Fibroblast of skin of left quadriceps (primary cell): ENCODE results near the gene UNC50.
"Not testable (repeated sequence)": the region's sequence is repeated elsewhere in the genome, so short reads cannot be mapped to it uniquely, and the experiment has no call there.

Experiments used
- DNase-seq, 2 experiments: peaks; one replicate each; pipeline ENCODE4 v3.0.0-alpha.2; 2013; ENCODE audit warnings: low read depth in 2 of 2

Gene UNC50

GRCh38 chr2:98576666-98577312, 31.6 kb upstream of the UNC50 start:
- no peak for DNase-seq

- DNase-seq = no peak
Observed at GRCh38 chr2:98577313-98577712, 31.1 kb upstream of the UNC50 start.

GRCh38 chr2:98578231-98578630, 30.2 kb upstream of the UNC50 start:
- no peak for DNase-seq

DNA sequence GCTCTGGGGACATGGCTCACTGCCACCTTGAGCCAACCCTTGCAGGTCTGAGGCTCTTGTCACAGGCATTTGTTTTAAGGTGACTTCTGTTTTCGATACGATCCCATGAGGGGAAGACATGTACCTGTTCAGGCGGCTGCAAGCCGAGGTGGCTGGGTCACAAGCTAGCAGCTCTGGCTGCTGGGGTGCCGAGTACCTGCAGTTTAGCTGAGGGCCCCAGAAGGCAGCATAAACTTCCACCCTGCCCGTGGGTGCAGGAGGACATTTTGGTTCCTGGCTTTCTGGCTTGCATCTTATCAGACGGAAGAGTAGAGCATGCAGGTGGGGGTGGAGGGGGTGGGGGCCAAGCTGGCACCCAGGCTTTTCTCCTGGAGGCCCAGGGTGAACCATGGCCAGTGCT, 28.5 kb upstream of the UNC50 start:
- no peak for DNase-seq

DNA sequence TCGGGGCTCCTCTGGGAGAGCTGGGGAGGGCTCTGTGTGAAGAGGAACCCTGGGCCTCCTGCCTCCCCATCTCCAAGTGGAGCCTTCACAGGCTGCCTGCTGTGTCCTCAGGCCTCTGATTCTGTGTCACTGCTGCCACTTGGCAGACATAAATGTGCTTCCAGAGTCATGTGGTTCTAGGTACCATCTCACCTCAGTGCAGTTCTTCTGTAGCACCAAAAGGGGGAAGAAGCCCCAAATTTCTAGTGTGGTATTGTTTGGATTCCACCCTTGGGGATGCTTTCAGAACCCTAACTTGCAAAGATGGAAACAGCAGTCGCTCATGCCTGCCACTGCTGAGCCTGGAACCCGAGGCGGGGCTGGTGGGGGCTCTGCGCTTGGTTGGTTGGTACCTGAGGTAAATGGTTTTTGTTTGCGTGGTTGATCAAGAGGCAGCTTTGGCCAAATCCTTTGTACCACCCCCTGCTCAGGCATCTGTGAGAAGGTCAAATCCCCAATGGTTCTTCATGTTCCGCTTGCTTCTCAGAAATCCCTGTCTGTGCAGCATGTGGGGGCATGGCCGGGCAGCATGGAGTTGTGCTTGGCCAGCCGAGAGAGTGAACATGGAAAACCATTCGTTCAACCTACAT, 27.6 kb upstream of the UNC50 start:
- DNase-seq = no peak

DNA sequence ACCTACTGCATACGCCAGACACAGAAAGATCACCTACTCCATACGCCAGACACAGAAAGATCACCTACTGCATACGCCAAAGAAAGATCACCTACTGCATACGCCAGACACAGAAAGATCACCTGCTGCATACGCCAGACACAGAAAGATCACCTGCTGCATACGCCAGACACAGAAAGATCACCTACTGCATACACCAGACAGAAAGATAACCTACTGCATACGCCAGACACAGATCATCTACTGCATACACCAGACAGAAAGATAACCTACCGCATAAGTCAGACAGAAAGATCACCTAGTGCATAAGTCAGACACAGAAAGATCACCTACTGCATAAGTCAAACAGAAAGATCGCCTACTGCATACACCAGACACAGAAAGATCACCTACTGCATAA, 25.9 kb upstream of the UNC50 start:
- no peak for DNase-seq

DNA sequence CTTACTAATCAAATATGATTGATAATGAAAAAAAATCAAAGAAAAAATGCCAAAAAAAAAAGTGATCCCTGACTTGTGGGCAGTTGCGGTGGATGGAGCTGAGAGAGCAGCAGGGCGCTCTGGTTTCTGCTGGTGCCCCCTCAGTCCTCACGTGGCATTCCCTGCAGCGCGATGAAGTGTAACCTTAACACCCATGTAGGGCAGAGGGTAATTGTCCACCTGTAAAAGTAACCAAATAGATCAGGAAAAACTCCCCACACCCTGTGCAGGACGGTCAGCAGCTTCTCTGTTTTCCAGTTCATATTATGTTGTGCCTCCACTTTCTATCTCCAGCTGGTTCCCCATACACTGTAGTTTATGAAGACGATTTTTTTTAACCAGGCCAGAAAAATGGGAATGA, 25.1 kb upstream of the UNC50 start:
- no peak for DNase-seq

- DNase-seq = no peak
Observed at GRCh38 chr2:98583816-98584618, 24.4 kb upstream of the UNC50 start.

DNA sequence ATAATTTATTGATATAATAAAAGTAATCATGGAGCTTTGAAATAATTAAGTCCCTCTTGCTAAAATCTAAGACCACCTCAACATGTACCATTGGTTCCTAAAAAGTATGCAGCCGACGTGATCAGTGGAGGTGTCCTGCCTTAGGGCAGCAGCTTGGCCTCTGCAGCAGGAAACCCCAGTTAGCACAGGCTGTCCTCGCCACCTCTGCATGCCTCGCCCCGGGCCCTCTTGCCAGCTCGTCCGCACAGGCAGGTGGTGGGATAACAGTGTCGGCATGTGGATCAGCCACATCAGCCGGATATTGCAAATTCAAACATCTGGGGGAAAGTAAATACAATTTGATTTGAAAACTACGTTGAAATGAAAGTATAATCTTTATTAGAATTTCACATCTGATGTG, 23.0 kb upstream of the UNC50 start:
- no peak for DNase-seq

DNA sequence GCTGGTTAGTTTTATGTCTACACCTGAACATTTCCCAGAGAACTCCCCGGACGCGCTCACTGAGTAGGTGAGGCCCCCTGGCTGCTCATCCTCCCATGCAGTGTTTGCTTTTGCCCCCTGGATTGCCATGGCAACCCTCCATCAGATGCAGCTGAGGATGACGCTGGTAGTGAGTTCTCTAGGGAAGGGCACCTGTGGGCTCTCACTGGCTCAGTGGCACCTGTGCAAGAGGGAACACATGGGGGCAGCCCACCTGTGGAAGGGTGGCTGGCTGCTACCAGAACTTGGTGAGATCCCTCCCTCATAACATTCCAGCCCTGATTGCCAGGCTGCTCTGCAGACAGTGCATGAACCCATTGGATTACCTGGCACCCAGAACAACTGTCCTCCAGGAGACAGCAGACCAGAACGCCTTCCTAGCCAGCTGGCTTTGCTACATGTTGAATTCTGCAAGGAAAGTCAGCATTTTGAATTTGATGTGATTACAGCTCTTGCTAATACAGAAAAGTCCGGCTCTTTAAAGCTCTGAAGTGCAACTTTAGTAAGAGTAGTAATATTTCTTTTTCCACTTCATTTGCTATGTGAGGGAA, 21.7 kb upstream of the UNC50 start:
- no peak for DNase-seq

DNA sequence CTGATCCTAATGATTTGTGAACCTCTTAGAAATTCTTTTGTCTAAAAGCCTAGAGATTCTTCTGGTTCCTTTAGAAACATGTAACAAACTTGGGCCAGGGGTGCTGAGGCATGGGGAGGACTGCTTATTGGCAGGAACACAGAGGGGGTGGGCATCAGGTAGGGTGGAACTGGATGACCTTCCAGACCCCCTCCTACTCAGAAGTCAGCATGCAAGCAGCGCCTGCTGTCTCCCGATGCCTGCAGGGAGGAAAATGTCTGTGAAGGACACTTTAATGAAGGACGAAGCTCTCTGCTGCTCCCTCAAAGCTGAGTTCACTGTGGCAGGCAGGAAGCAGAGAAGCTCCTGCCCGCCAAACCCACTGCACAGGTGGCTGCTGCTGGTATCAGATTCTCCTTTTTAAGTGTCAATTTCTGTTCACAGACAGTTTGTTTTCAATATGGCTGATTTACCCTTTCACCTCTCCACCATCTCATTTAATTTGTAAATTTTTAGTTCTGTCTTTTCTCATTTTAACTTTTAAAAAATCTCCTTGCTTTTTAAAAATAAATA, 19.4 kb upstream of the UNC50 start:
- no peak for DNase-seq

DNA sequence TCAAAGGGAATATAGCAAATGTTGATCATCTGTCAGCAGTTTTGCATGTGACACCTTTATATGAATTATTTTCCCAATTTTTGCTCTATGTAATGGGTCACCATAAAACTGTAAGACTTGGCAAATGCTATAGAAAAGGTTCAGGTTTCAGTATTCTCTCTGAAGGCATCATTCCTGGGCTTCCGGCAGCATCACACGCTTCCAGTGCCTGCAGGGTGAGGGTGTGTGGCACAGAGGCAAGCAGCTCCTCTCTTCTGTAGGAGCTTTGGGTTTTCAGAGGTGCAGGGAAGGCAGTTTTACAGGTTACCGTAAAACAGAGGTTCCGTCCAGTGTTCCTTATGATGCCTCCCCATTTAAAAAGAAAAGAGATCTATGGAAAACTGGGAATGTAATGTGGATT, 18.9 kb upstream of the UNC50 start:
- DNase-seq = no peak

GRCh38 chr2:98592565-98592964, 15.8 kb upstream of the UNC50 start:
- no peak for DNase-seq

DNA sequence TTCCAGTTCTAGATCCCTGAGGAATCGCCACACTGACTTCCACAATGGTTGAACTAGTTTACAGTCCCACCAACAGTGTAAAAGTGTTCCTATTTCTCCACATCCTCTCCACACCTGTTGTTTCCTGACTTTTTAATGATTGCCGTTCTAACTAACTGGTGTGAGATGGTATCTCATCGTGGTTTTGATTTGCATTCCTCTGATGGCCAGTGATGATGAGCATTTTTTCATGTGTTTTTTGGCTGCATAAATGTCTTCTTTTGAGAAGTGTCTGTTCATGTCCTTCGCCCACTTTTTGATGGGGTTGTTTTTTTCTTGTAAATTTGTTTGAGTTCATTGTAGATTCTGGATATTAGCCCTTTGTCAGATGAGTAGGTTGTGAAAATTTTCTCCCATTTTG, 13.7 kb upstream of the UNC50 start:
- not testable (repeated sequence) for DNase-seq

DNA sequence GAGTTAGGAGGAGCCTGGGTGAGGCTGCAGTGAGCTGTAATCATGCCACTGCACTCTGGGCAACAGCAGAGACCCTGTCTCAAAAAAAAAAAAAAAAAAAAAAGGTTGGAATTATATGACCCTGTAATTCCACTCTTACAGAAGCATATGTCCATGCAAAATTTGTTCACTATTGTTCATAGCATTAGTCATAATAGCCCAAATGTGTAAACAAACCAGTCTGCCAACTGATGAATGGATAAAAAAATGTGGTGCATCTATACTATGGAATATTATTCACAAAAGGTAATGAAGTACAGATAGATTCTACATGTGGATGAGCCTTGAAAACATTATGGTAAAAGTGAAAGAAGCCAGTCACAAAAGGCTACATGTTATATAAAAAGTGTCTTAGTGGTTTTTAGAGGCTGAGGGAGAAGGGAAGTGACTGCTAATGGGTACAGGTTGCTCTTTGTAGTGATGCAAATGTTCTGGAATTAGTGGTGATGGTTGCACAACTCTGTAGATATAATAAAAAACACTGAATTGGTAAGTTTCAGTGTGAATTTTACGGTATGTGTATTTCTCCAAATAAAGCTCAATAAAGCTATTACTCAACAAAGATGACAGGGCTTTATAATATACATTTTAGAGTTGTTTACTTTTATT, 9.5 kb upstream of the UNC50 start:
- DNase-seq = no peak

- DNase-seq = no peak
Observed at GRCh38 chr2:98601532-98602132, 6.8 kb upstream of the UNC50 start.

- DNase-seq = no peak
Observed at GRCh38 chr2:98604547-98604946, 3.8 kb upstream of the UNC50 start.

GRCh38 chr2:98605076-98605475, 3.3 kb upstream of the UNC50 start:
- DNase-seq = no peak

DNA sequence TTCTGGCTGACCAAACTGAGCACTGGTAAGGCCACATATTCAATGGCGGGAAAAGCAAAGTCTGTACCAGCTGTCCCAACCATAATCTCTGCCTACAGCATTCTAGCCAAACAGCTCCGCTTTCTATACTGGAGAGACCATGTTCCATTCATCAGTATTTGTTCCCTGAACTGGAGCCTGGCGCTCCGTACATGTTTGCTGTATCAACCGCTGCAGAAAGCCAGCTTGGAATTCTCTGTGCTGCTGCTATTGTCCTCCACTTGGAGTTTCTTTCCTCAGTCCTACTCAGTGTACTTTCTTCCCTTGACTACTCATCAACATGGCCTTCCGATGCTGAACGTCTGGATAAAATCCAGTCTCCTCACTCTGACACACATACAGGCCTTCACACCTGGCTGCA, 2.0 kb upstream of the UNC50 start:
- no peak for DNase-seq

DNA sequence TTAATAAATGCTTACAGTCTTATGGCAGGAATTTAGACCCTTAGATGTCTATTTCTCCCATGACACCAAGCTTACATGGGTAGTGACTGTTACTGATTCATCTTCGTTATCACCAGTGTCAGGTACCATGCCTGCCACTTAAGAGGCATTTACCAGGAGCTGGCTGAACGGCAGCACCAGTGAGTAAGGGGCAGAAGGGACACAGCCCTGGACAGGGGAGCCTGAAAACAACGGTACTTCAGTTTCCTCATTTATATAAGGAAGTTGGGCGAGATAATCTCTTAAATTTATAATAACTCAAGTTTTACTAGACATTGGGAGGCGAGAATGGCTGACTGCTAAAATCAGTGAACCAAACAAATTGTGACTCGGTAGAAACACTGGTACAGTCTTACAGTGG, 1.3 kb upstream of the UNC50 start:
- DNase-seq = no peak

DNA sequence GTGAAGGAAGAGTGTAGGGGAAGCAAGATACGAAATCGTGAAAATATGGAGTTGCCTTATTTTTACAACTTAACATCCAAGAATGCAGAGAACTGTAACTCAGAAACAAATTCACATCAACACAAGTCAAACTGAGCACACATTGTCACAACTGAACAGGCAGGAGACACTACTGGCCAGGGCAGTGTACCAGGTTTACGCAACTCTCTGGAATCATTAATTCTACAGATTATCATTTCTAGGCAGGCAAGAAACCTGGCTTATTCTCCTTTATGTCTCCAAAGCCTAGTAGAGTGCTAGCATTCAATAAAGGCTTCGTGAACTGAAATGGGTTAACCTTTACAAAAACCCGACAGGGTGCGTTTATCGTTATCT, 661 bp upstream of the UNC50 start:
- DNase-seq = no peak
